OCI-M1 (cell line): ENCODE data around the gene TMEM201.

Experiments
- DNase-seq: peaks from one replicate; lab custom pipeline; 2025; lab: John Stamatoyannopoulos, UW

Gene TMEM201

GRCh38 chr1:9600861-9601834 lies 12.4 kb downstream of the TMEM201 start:
- no peak for DNase-seq

DNA sequence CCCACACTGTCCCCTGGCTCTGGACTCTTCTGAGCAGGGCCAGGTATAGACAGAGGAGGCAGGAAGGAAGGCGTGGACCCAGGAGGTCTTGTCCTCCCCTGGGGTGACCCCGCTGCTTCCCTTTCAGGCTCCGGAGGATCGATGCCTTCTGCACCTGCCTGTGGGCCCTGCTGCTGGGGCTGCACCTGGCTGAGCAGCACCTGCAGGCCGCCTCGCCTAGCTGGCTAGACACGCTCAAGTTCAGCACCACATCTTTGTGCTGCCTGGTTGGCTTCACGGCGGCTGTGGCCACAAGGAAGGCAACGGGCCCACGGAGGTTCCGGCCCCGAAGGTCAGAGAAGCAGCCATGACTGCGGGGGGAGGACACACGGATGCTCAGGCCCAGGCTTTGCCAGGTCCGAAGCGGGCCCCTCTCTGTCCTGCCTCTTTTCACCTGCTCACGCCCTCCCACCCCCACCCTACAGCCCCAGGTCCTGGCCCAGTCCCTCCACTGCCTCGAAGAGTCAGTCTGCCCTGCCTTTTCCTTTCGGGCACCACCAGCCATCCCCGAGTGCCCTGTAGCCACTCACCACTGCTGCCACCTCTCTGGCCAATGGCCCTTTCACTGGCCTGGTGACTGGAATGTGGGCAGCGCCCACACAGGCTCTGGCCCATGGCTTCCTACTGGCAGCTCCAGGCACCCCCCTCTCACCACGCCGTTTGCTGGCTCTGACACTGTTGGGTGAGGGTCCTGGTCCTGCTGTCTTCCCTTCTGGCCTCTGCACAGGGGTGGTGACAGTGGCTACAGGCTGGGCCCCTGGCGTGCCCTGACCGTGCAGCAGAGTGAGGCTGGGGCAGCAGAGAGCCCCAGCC lies 13.5 kb downstream of the TMEM201 start:
- DNase-seq = no peak

- DNase-seq = no peak
Measured at GRCh38 chr1:9602794-9603167, 14.1 kb downstream of the TMEM201 start.

- no peak for DNase-seq
Measured at GRCh38 chr1:9603307-9603706, 14.6 kb downstream of the TMEM201 start.

- no peak for DNase-seq
Measured at GRCh38 chr1:9603766-9604753, 15.3 kb downstream of the TMEM201 start.

GRCh38 chr1:9604836-9605235 lies 16.1 kb downstream of the TMEM201 start:
- no peak for DNase-seq

DNA sequence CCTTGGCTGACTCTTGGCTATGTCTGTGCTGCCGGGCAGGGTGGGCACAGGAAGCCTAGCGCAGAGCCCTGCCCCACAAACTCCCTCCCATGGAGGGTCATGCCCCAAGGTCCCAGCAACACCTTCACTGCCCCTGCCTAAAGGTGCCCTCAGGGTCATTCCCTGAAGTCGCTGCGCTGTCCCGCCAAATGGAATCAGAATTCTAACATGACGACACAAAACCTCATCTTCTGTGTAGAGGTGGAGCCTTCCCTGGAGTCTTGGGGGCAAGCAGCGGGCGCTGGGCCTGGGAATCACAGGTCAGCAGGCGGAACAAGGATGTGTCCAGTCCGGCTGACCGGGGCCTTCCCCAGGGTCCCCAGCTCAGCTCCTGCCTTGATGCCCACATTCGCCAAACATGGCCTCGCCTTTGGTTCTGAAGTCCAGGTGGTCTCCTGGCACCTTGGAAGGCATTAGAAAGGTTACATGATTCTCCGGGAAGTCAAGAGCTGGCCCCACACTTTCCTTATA lies 17.3 kb downstream of the TMEM201 start:
- DNase-seq = no peak

- DNase-seq = no peak
Measured at GRCh38 chr1:9606458-9606857, 17.7 kb downstream of the TMEM201 start.

DNA sequence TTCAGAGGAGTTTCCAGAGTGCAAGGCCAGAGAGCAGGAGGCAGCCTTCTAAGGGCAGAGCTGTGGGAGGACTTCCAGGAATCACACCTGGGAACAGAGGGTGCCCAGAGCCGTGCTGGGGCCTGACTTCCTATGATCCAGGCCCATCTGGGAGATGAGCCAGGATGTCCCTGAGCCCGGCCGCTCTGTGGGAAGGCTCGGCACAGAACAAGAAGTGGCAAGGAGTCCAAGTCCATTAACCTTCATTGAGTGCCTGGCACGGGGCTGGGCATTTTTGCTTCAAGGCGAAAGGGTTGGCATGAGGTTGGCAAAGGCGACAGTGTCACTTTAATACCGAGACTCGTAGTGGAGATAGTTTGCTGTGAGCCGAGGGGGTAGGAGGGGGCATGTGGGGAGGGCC lies 18.2 kb downstream of the TMEM201 start:
- no peak for DNase-seq

GRCh38 chr1:9607352-9607751 lies 18.6 kb downstream of the TMEM201 start:
- no peak for DNase-seq

GRCh38 chr1:9609998-9610397 lies 21.3 kb downstream of the TMEM201 start:
- no peak for DNase-seq

- no peak for DNase-seq
Measured at GRCh38 chr1:9610548-9610947, 21.8 kb downstream of the TMEM201 start.

GRCh38 chr1:9611716-9612115 lies 23.0 kb downstream of the TMEM201 start:
- no peak for DNase-seq

DNA sequence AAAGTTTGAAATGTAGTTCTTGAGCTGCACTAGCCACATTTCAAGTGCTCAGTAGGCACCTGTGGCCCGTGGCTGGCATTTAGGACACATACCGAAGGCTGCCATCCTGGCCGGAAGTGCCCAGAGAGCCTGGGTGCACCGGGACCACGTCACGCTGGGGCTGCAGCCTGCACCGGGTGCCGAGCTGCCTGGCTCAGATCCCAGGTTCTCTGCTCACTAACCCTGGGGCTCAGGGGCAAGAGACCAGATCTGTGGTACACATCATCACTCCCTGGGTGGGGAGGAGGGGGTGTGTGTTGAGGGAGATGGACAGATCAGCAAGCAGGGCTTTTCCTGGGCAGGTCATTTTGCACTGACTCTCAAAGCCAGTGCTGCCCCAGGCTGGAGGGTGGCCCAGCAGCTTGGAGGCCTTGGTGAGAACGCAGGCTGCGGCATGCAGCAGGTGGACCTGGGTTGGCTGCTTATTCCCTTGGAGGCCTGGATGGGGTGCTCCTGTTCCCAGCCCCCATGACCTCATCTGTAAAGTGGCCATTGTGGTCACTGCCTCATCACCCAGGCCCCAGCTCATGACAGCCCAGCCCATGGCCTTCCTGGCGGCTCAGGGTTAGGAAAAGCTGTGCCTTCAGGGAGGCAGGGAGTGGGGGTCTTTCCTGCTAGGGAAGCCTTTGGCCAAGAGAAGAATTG lies 23.6 kb downstream of the TMEM201 start:
- no peak for DNase-seq

GRCh38 chr1:9612871-9613624 lies 24.3 kb downstream of the TMEM201 start:
- no peak for DNase-seq

DNA sequence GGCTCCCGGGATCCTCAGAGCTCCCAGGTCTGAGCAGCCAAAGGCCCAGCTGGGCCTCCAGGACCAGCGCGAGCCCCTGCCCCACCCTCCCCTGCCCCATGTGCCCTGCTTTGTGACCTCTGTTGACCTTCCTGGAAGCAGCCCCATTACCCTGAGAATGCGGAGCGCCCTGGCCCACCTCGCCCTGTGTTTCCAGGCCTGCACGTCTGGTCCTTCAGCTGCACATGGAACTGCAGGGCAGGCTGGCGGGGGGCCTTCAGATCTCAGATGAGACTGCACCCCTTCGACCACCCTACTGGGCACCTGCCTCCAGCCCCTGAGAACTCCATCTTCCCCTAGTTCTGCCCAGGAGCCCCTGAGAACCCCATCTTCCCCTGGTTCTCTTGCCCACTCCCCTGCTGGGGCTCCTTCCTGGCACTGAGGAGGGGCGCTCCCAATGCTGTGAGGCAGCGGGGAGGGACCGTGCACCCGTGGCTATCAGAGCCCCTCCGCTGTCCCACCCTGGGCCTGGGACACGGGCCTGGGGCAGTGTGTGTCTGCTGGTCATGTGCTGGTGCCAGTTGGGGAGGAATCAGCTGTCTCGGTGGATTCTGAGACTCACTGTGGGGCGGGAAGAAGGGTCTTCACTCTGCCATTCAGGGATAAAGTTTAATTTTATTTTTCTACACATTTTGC lies 25.1 kb downstream of the TMEM201 start:
- no peak for DNase-seq

- peak; percentile 88 for DNase-seq
Measured at GRCh38 chr1:9615316-9616063, 26.8 kb downstream of the TMEM201 start.

DNA sequence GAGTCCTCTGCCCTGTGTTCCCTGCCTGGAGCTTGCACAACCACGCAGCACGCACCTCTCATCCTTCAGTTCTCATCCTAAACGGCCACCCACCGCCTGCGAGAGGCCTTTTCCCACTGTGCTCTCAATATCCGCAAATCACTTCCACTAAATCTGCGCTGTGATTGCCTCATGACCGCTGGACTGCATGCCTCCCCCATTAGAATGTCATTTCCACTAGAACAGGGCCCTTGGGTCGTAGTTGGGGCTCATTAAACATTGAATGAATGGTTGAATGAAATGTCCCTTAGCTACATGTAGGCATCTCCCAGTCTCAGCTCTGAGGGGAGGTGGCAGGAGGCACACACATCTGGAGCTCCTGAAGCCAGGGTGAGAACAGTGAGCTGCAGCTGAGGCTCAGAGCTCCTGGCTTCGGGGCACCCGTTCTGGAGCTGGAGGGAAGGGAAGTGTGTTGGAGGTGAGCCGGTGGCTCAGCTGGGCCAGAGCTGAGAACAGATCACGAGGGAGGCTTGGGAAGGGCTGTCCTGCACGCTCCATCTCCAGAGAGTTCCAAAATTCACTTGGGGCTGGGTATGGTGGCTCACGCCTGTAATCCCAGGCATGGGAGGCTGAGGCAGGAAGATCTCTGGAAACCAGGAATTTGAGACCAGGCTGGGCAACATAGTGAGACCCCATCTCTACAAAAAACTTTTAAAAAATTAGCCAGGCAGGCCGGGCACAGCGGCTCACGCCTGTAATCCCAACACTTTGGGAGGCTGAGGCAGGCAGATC lies 30.4 kb downstream of the TMEM201 start:
- DNase-seq = no peak
